ENCODE results near the gene LAMC3.

GRCh38 chr9:131080589-131080988 is 71.6 kb downstream of the LAMC3 start:
- TF ChIP-seq CTCF (IDR thresholded peaks at IDR 0.05) = no peak
- no peak for TF ChIP-seq POLR2A (IDR thresholded peaks at IDR 0.05)
- TF ChIP-seq EP300 (IDR thresholded peaks at IDR 0.05) = no peak
- no peak for TF ChIP-seq POLR2AphosphoS5 (IDR thresholded peaks at IDR 0.05)

All from stomach (tissue), 4 donors.